Forelimb muscle (tissue), 1 donor: ENCODE results near the gene PSMG3. TPM values are rescaled to one million over a fixed set of nuclear protein-coding genes. Genes with fewer than 3 reads are reported as not detected.

Experiments used
- DNase-seq: peaks from one replicate; pipeline ENCODE4 v3.0.0-alpha.2; 2013; ENCODE audit warnings: low read depth
- polyA plus RNA-seq: library from polyadenylated mRNA; unstranded; fragments of 120-200 nt; gene quantifications from one replicate; pipeline ENCODE4 v1.2.1, GENCODE V29; 2013; ENCODE audit not compliant: insufficient read length

Gene PSMG3
- polyA plus RNA-seq, 1 donor: 19.2 TPM

- no peak for DNase-seq
These were observed 10.8 kb downstream of the PSMG3 start for GRCh38 chr7:1558841-1559625.

GRCh38 chr7:1558181-1558811 lies 11.5 kb downstream of the PSMG3 start:
- no peak for DNase-seq

GRCh38 chr7:1557771-1558170 lies 12.1 kb downstream of the PSMG3 start:
- DNase-seq: no peak

- DNase-seq: no peak
These were observed 12.8 kb downstream of the PSMG3 start for GRCh38 chr7:1557006-1557405.

- DNase-seq: no peak
These were observed 13.9 kb downstream of the PSMG3 start, which contains the start of gene TMEM184A for GRCh38 chr7:1555813-1556543. TSS of gene TMEM184A (minus strand) at chr7:1556205. CDS start at chr7:1555484, 721 bp downstream.

- no peak for DNase-seq
These were observed 14.6 kb downstream of the PSMG3 start for GRCh38 chr7:1555046-1555812.

GRCh38 chr7:1554333-1555045 lies 15.3 kb downstream of the PSMG3 start:
- DNase-seq: no peak

GRCh38 chr7:1553512-1554210 lies 16.2 kb downstream of the PSMG3 start:
- no peak for DNase-seq

GRCh38 chr7:1552200-1552599 lies 17.6 kb downstream of the PSMG3 start:
- no peak for DNase-seq

- DNase-seq: no peak
These were observed 19.0 kb downstream of the PSMG3 start for GRCh38 chr7:1550846-1551155.

GRCh38 chr7:1550005-1550845 lies 19.6 kb downstream of the PSMG3 start:
- DNase-seq: no peak

- DNase-seq: no peak
These were observed 20.4 kb downstream of the PSMG3 start for GRCh38 chr7:1549357-1550004.

GRCh38 chr7:1548944-1549343 lies 20.9 kb downstream of the PSMG3 start:
- DNase-seq: no peak

GRCh38 chr7:1548438-1548831 lies 21.4 kb downstream of the PSMG3 start:
- no peak for DNase-seq

- DNase-seq: no peak
These were observed 21.9 kb downstream of the PSMG3 start for GRCh38 chr7:1547777-1548437.

- no peak for DNase-seq
These were observed 22.7 kb downstream of the PSMG3 start for GRCh38 chr7:1546909-1547776.

GRCh38 chr7:1546274-1546908 lies 23.4 kb downstream of the PSMG3 start:
- no peak for DNase-seq
